Thoracic aorta (tissue), 2 donors: ENCODE results near the gene USP7. TPM values are rescaled to one million over a fixed set of nuclear protein-coding genes. Genes with fewer than 3 reads are reported as not detected.

Source experiments
- ATAC-seq: fragments of 150-250 bp; one replicate; pipeline ENCODE4 v1.8.0; 2017; ENCODE audit warnings: low read depth; ENCODE audit not compliant: insufficient number of reproducible peaks, low FRiP score
- DNase-seq: peaks from one replicate; pipeline ENCODE4 v3.0.0-alpha.2; 2020; ENCODE audit warnings: low spot score
- H3K27ac ChIP-seq, 2 donors: fragments of 200-600 bp; sonication (generic); 1 replicate in 1 of 2; 2 replicates in 1 of 2; pipeline ENCODE4 v1.5.1; 2016; ENCODE audit warnings: mild to moderate bottlenecking in 2 of 2, moderate library complexity in 2 of 2
- H3K27me3 ChIP-seq: fragments of 200-600 bp; sonication (generic); replicated peaks from 2 replicates; pipeline ENCODE4 v1.6.0; 2016; ENCODE audit warnings: mild to moderate bottlenecking; ENCODE audit not compliant: insufficient read depth
- H3K36me3 ChIP-seq: fragments of 200-600 bp; sonication (generic); one replicate; pipeline ENCODE4 v1.5.1; 2016
- H3K4me1 ChIP-seq, 2 donors: fragments of 200-600 bp; sonication (generic); 1 replicate in 1 of 2; 2 replicates in 1 of 2; pipeline versions ENCODE4 v1.5.1 to v1.6.0; 2016; ENCODE audit warnings: low read depth in 2 of 2, mild to moderate bottlenecking in 1 of 2; ENCODE audit not compliant: control insufficient read depth in 1 of 2
- H3K4me3 ChIP-seq: fragments of 200-600 bp; sonication (generic); 2 replicates; pipeline ENCODE4 v1.5.1; 2016; ENCODE audit warnings: mild to moderate bottlenecking
- H3K9me3 ChIP-seq: fragments of 200-600 bp; sonication (generic); 2 replicates; pipeline ENCODE4 v1.5.1; 2016
- CTCF ChIP-seq: fragments of 200-600 bp; sonication (generic); IDR thresholded peaks from one replicate; pipeline ENCODE4 v1.5.1; 2019; ENCODE audit warnings: antibody characterized with exemption
- total RNA-seq, 2 donors: library from RNA; depleted of rRNA; stranded (reverse); fragments of >200 nt; gene quantifications; one replicate each; pipeline versions ENCODE4 v1.1.0 to v1.2.3, GENCODE V29; 2016

Gene USP7
- total RNA-seq, 2 donors from 2014 or later = 61.2 to 93.8 TPM

- Histone ChIP-seq H3K36me3 (no peaks in the 10 kb centered on the region), H3K4me3 (no peak overlapping the region), H3K27ac (no peak overlapping the region), H3K4me1 (peaks cover 6 to 10% of the 10 kb centered on the region in 2 donors), H3K9me3 (no peaks in the 10 kb centered on the region), H3K27me3 (no peaks in the 10 kb centered on the region)
- DNase-seq (no peak), ATAC-seq (no peak)
- TF ChIP-seq CTCF = no peak
Measured at GRCh38 chr16:8966817-8967131, 3.1 kb upstream of the USP7 start.

- Histone ChIP-seq H3K4me1 (peaks cover 29 to 33% of the 10 kb centered on the region in 2 donors), H3K4me3 (peak overlapping the region; percentile 90), H3K27ac (peak overlapping the region; percentile 65 to 90), H3K36me3 (no peaks in the 10 kb centered on the region), H3K27me3 (no peaks in the 10 kb centered on the region), H3K9me3 (no peaks in the 10 kb centered on the region)
- ATAC-seq (no peak), DNase-seq (no peak)
- no peak for TF ChIP-seq CTCF
Measured at GRCh38 chr16:8964462-8964861, 756 bp upstream of the USP7 start.

- Histone ChIP-seq H3K9me3 (no peaks in the 10 kb centered on the region), H3K27me3 (no peaks in the 10 kb centered on the region), H3K27ac (peak overlapping the region; percentile 28 to 53), H3K4me3 (peak overlapping the region; percentile 90), H3K36me3 (no peaks in the 10 kb centered on the region), H3K4me1 (peaks cover 41 to 46% of the 10 kb centered on the region in 2 donors)
- no peak for TF ChIP-seq CTCF
- ATAC-seq (no peak), DNase-seq (no peak)
Measured at GRCh38 chr16:8963010-8963820, 491 bp downstream of the USP7 start.

GRCh38 chr16:8962393-8963009 lies 1.2 kb downstream of the USP7 start:
- Histone ChIP-seq H3K27ac (peak overlapping the region; percentile 28 to 53), H3K36me3 (no peaks in the 10 kb centered on the region), H3K27me3 (no peaks in the 10 kb centered on the region), H3K9me3 (no peaks in the 10 kb centered on the region), H3K4me3 (peak overlapping the region; percentile 89), H3K4me1 (peaks cover 48 to 53% of the 10 kb centered on the region in 2 donors)
- DNase-seq (no peak), ATAC-seq (no peak)
- TF ChIP-seq CTCF = no peak

- Histone ChIP-seq H3K4me1 (peaks cover 52 to 59% of the 10 kb centered on the region in 2 donors), H3K4me3 (peak overlapping the region; percentile 89), H3K9me3 (no peaks in the 10 kb centered on the region), H3K27me3 (no peaks in the 10 kb centered on the region), H3K36me3 (no peaks in the 10 kb centered on the region), H3K27ac (no peak overlapping the region)
- TF ChIP-seq CTCF = no peak
- no peak for DNase-seq
- ATAC-seq = no peak
Measured at GRCh38 chr16:8961811-8962390, 1.8 kb downstream of the USP7 start.
